Measurements from ENCODE around the gene CSMD2.

The CSMD2 gene

GRCh38 chr1:34066166-34066565 lies 98.9 kb downstream of the CSMD2 start:
- H3F3A ChIP-seq (ENCODE audit: insufficient read depth, low read length) = no peaks in the 10 kb centered on the region
- no peak for TF ChIP-seq CTCF (IDR thresholded peaks at IDR 0.05; ENCODE audit: low read length)
- TF ChIP-seq EZH2 (optimal IDR thresholded peaks at IDR 0.05; ENCODE audit: low read depth, low read length) = no peak
- TF ChIP-seq EZH2phosphoT487 (IDR thresholded peaks at IDR 0.05; ENCODE audit: low read length) = no peak
- H2AFZ ChIP-seq (ENCODE audit: low read length) = no peak overlapping the region
- H3K9me3 ChIP-seq (replicated peaks; ENCODE audit: insufficient read depth, low read length) = no peaks in the 10 kb centered on the region
- no peaks in the 10 kb centered on the region for H3K4me1 ChIP-seq (ENCODE audit: low read length)
- no peaks in the 10 kb centered on the region for H4K20me1 ChIP-seq (ENCODE audit: insufficient read depth, low read length)
- no peak overlapping the region for H3K4me3 ChIP-seq (ENCODE audit: low read length)
- peaks cover 8% of the 10 kb centered on the region for H3K27me3 ChIP-seq (replicated peaks; ENCODE audit: insufficient read depth, low read length)
- H3K79me2 ChIP-seq (ENCODE audit: low read length) = no peaks in the 10 kb centered on the region
- H3K4me2 ChIP-seq (ENCODE audit: low read depth, low read length) = no peak overlapping the region
- H3K9ac ChIP-seq (ENCODE audit: low read length) = no peak overlapping the region
- no peaks in the 10 kb centered on the region for H3K9me2 ChIP-seq (replicated peaks; ENCODE audit: insufficient read depth, low read length)
- no peak overlapping the region for H3K27ac ChIP-seq (ENCODE audit: low read length)
- H3K36me3 ChIP-seq (replicated peaks; ENCODE audit: insufficient read depth, low read length) = no peaks in the 10 kb centered on the region
- no peak for DNase-seq

GRCh38 chr1:34065498-34065897 lies 99.5 kb downstream of the CSMD2 start:
- Histone ChIP-seq H3K36me3 (replicated peaks; ENCODE audit: insufficient read depth, low read length) (no peaks in the 10 kb centered on the region), H2AFZ (ENCODE audit: low read length) (no peak overlapping the region), H3K9me2 (replicated peaks; ENCODE audit: insufficient read depth, low read length) (no peaks in the 10 kb centered on the region), H3K4me2 (ENCODE audit: low read depth, low read length) (no peak overlapping the region), H3K4me3 (ENCODE audit: low read length) (no peak overlapping the region), H3K9me3 (replicated peaks; ENCODE audit: insufficient read depth, low read length) (no peaks in the 10 kb centered on the region), H3K79me2 (ENCODE audit: low read length) (no peaks in the 10 kb centered on the region), H3K4me1 (ENCODE audit: low read length) (no peaks in the 10 kb centered on the region), H3K9ac (ENCODE audit: low read length) (no peak overlapping the region), H3K27me3 (replicated peaks; ENCODE audit: insufficient read depth, low read length) (peaks cover 8% of the 10 kb centered on the region), H3K27ac (ENCODE audit: low read length) (no peak overlapping the region), H3F3A (ENCODE audit: insufficient read depth, low read length) (no peaks in the 10 kb centered on the region), H4K20me1 (ENCODE audit: insufficient read depth, low read length) (no peaks in the 10 kb centered on the region)
- no peak for TF ChIP-seq EZH2phosphoT487 (IDR thresholded peaks at IDR 0.05; ENCODE audit: low read length)
- no peak for TF ChIP-seq EZH2 (optimal IDR thresholded peaks at IDR 0.05; ENCODE audit: low read depth, low read length)
- no peak for TF ChIP-seq CTCF (IDR thresholded peaks at IDR 0.05; ENCODE audit: low read length)
- DNase-seq = no peak

- Histone ChIP-seq H2AFZ (ENCODE audit: low read length) (no peak overlapping the region), H3K9me3 (replicated peaks; ENCODE audit: insufficient read depth, low read length) (no peaks in the 10 kb centered on the region), H3K36me3 (replicated peaks; ENCODE audit: insufficient read depth, low read length) (no peaks in the 10 kb centered on the region), H3K27ac (ENCODE audit: low read length) (no peak overlapping the region), H3K4me2 (ENCODE audit: low read depth, low read length) (no peak overlapping the region), H3K9ac (ENCODE audit: low read length) (no peak overlapping the region), H3K4me3 (ENCODE audit: low read length) (no peak overlapping the region), H3K9me2 (replicated peaks; ENCODE audit: insufficient read depth, low read length) (no peaks in the 10 kb centered on the region), H3K4me1 (ENCODE audit: low read length) (no peaks in the 10 kb centered on the region), H3K79me2 (ENCODE audit: low read length) (no peaks in the 10 kb centered on the region), H3F3A (ENCODE audit: insufficient read depth, low read length) (no peaks in the 10 kb centered on the region), H4K20me1 (ENCODE audit: insufficient read depth, low read length) (no peaks in the 10 kb centered on the region), H3K27me3 (replicated peaks; ENCODE audit: insufficient read depth, low read length) (no peaks in the 10 kb centered on the region; the same call in 1 of the 2 replicates)
- no peak for DNase-seq
- TF ChIP-seq EZH2 (optimal IDR thresholded peaks at IDR 0.05; ENCODE audit: low read depth, low read length) (no peak), EZH2phosphoT487 (IDR thresholded peaks at IDR 0.05; ENCODE audit: low read length) (no peak), CTCF (IDR thresholded peaks at IDR 0.05; ENCODE audit: low read length) (no peak)
These were observed 104.1 kb downstream of the CSMD2 start for GRCh38 chr1:34060901-34061415.

Measured in MM.1S (cell line).